GM21515 (cell line): ENCODE measurements around the gene TMC1.
"Not testable (repeated sequence)": the region's sequence is repeated elsewhere in the genome, so short reads cannot be mapped to it uniquely, and the experiment has no call there.

Source experiments
- ATAC-seq: cut with Tn5 transposase; IDR thresholded peaks from one replicate; pipeline ENCODE4 v1.9.1; 2021; ENCODE audit not compliant: unreplicated experiment

TMC1 gene

GRCh38 chr9:72858089-72858912 is 336.9 kb downstream of the TMC1 start:
- no peak for ATAC-seq

GRCh38 chr9:72862788-72863187 is 341.4 kb downstream of the TMC1 start:
- not testable (repeated sequence) for ATAC-seq

DNA sequence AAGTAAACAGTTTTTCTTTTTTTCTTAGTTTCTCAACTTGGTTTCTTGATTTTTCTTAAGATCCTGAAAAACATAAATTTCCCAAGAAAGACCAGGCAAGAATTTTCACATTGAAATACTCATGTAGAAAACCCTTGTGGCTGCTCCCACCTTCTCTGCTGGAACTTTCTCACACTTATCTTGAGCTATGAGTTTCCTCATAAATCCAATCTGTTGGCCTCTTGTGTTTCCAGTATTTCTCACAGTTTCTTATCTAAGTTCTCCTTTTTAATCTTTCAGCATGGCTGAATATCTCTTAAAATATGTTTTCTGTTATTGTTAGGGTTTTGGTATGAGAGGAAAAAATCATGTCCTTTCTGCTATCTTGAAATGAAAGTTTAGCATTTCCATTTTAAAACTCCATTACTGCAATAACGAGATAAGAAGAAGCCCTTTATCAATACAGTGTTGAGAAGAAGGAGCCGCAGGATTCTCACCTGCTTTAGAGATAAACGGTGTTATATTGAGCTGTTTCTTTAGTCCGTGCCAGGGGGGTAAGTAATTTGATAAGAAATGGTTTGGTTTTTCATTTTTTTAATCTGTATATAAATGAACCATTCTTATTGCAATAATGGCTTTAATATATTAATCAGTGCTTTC is 342.2 kb downstream of the TMC1 start:
- no peak for ATAC-seq

GRCh38 chr9:72864327-72864726 is 342.9 kb downstream of the TMC1 start:
- ATAC-seq, result no peak

DNA sequence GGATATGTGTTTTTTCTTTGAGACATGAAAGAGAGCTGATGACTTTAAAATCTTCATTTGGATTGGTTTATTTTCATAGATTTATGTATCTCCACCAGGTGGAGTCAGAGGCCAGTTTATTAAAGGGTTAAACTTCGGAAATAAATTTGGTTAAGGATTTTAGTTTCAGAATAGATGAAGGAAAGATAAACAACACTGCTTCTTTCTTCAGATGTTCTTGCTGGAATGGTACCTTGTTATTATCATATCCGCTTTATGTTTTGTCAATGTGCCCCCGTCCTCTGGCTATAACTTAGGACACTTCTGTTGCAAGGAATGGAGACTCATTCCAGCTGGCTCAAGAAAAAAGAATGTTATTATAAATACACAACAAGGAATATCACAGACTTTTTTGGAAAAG is 350.3 kb downstream of the TMC1 start:
- ATAC-seq, result no peak

GRCh38 chr9:72872718-72873117 is 351.3 kb downstream of the TMC1 start:
- ATAC-seq, result no peak

GRCh38 chr9:72873456-72873855 is 352.0 kb downstream of the TMC1 start:
- no peak for ATAC-seq

DNA sequence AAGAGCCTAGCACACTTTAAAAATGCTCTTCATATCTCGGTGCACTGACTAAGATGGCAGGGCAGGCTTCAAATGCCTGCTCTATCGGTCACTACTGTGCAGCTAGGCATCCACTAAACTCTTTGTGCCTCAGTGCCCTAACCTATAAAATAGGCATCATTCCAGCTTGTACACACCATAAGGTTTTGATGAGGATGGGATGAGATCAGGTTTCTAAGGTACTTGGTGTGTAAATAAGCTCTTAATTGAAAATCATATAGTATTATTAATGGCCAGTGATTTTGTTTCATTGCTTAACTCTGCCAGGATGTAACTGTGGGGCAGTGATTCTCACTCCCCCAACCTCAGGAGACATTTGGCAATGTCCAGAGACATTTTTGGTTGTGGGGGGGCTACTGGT is 352.9 kb downstream of the TMC1 start:
- no peak for ATAC-seq

DNA sequence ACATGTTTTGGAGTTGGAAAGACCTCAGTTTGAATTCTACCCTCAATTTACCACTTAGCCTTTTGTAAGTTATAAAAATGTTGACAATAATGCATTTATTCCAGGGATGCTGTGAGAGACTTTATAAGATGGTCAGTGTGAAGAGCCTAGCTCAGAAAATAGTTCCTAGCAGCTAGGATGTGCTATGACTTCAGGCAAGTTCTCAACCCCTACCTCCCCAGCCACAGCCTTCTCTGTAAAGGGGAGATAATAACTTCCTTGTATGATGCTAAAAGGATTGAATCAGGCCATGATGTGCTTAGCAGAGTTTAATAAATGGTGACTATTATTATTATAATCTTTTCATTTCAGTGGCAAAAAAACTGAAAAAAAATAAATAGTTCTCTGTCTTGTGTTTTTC is 353.8 kb downstream of the TMC1 start:
- no peak for ATAC-seq

DNA sequence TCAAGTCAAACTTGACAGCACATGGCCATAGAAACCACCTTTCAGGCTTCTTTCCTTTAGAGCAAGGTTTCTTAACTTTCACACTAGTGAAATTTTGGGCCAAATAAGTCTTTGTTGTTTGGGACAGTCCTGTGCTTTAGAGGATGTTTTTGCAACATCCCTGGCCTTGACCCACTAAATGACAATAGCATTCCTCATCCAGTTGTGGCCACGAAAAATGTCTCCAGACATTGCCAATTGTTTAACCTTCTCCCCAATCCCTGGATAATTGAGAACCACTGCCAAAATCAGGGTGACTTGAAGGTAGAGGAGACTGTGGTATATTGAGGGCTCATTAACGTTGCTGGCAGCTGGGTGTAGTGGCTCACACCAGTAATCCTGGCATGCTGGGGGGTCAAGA is 359.4 kb downstream of the TMC1 start:
- ATAC-seq, result no peak

DNA sequence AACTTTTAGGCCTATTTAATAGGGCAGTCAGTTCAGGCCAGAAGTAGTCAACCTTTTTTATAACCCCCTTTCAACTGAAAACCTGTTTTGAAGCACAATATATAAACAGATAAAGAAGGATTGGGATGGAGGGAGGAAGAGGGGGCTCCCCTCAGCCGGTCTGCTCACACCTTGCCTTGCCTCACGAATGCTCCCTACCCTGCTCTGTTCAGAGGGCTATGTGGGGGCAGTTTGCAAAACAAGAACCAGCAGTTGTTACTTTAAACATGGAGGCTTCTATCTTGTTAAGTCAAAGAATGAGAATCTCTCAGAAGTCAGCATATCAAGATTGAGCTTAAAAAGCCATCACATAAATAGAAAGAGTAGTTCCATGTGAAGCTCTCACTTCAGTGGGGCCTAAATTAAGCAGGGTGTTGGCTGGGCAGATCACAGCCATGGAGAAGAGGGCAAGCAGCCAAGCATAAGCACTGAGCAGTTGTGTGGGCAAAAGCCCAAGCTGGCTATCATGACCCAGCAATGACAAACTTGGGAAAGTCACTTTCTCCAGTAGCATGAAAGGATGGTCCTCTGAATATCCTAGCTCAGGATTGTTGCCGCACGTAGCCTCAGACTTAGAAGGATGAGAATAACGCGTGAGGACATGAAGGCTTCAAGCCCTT is 360.8 kb downstream of the TMC1 start:
- no peak for ATAC-seq

GRCh38 chr9:72883875-72884274 is 362.5 kb downstream of the TMC1 start:
- no peak for ATAC-seq

GRCh38 chr9:72884508-72884907 is 363.1 kb downstream of the TMC1 start:
- ATAC-seq, result no peak
